C4-2B (cell line): ENCODE data around the gene ADAMTS13.

Experiments
- CTCF ChIP-seq: fragments of 450-650 bp; conservative IDR thresholded peaks from 2 replicates; pipeline ENCODE4 v1.5.1; 2017; ENCODE audit warnings: mild to moderate bottlenecking
- ZFX ChIP-seq: fragments of 450-650 bp; IDR thresholded peaks from 2 replicates; pipeline ENCODE4 v1.6.1; 2017

DNA sequence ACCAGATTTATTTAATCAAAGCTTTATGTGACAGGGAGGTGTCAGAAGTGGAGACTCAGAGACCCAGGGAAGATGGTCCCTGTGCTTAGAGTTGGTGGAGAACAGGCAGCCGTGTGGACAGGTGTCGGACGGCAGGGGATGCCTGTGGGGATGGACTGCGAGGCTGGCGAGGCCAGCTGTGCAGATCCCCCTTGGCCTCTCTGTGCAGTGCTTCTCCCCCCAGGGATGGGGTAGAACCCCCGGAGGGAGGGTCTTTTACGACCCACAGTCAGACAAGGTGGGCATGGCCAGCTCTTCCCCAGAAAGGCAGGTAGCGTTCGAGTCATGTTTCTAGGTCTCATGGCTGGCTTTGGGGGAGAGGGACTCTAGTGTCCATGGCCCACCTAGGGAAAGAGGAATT is 61.4 kb downstream of the ADAMTS13 start:
- TF ChIP-seq CTCF (no peak), ZFX (no peak)
